ENCODE data around the gene NDUFS8. TPM values are rescaled to one million over a fixed set of nuclear protein-coding genes. Genes with fewer than 3 reads are reported as not detected.
A peak's percentile ranks its signal among the peaks of the same experiment; 100 is the strongest.

Gene NDUFS8
- total RNA-seq, 5 donors from 2014 or later (not counting 1 experiment from before 2014, with no cell fraction given): 76.9 to 102 (median 91.1) TPM

GRCh38 chr11:68036717-68037239 lies 6.3 kb downstream of the NDUFS8 start:
- WGBS (ENCODE audit: insufficient coverage): 33% methylated on average over 10 of the region's 14 CpGs
- Histone ChIP-seq H3K9me3 (no peaks in the 10 kb centered on the region), H3K4me3 (ENCODE audit: control insufficient read depth in 1 of 2, extremely low read depth in 1 of 2, low read length in 1 of 2) (no peak overlapping the region), H3K4me1 (ENCODE audit: control insufficient read depth in 1 of 2, extremely low read depth in 1 of 2, insufficient read depth in 2 of 2, low read length in 2 of 2) (peaks cover 4 to 77% of the 10 kb centered on the region in 2 experiments), H3K27ac (ENCODE audit: low read length) (peak overlapping the region; percentile 74), H3K36me3 (ENCODE audit: control insufficient read depth in 2 of 2, extremely low read depth in 1 of 2, insufficient read depth in 1 of 2, low read length in 1 of 2) (peaks cover 8 to 26% of the 10 kb centered on the region in 2 donors), H3K27me3 (replicated peaks in 1 of 2; ENCODE audit: control insufficient read depth in 2 of 2, extremely low read depth in 1 of 2, insufficient read depth in 2 of 2, low read length in 1 of 2) (no peaks in the 10 kb centered on the region)
- Mint-ChIP-seq H3K27ac (peak overlapping the region; percentile 74 to 93), H3K36me3 (peaks cover 3% of the 10 kb centered on the region), H3K4me3 (peak overlapping the region in 1 of 3 donors; percentile 55), H3K27me3 (no peaks in the 10 kb centered on the region), H3K9me3 (no peaks in the 10 kb centered on the region), H3K4me1 (peaks cover 23 to 41% (median 24%) of the 10 kb centered on the region in 3 donors)
- DNase-seq: peak in 9 of 35 experiments; percentile 7 to 59 (median 30)
- CTCF ChIA-PET: interaction anchor here in 1 of 2 donors (0.6 kb wide), 1 partner anchor 234 kb away, joined by 3 read pairs; no protein-coding TSS in a partner anchor
- no peak for ATAC-seq (replicated peaks in 1 of 4)
- POLR2A ChIA-PET: no interaction called here

DNA sequence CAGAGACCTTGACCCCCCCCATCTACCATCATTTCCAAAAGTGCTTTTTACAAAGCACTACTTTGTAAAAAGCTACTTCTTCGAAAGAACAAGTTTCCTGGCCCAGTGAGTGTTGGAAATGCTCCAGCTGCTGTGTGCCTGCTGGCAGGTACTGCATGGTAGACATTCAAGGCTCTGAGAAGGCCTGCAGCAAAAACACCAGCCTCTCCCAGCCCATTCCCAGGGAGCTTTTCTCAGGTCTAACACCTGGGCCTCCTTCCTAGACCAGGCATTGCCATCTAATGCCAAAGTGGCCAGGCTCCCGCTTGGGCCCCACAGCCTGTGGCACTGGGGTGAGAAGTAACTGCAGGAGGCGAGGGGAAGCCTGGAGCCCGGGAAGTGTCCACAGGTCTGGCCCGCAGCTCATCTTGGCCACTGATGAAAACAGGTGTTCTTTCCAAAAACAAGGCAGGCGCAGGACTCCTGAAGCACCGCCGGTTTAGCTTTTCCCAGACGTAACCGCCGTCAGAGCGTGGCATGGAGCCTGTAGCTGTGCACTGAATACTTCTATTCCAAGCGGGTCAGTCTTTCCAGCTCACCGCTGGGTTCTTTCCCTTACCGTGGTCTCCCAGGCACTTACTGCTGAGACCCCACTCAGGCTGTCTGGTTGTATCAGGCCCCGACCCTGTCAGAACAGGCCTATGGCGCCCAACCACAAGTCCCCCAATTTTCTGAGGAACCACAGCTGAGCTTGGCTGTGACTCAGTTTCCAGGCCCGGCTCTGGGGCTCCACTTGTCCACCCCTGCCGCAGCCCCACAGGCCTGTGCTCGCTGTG lies 7.1 kb downstream of the NDUFS8 start:
- Histone ChIP-seq H3K9me3 (no peaks in the 10 kb centered on the region), H3K27ac (ENCODE audit: low read length) (peak overlapping the region; percentile 74), H3K36me3 (ENCODE audit: control insufficient read depth in 2 of 2, extremely low read depth in 1 of 2, insufficient read depth in 1 of 2, low read length in 1 of 2) (peaks cover under 1 to 29% of the 10 kb centered on the region in 2 donors), H3K4me1 (ENCODE audit: control insufficient read depth in 1 of 2, extremely low read depth in 1 of 2, insufficient read depth in 2 of 2, low read length in 2 of 2) (peaks cover 4 to 77% of the 10 kb centered on the region in 2 experiments), H3K4me3 (ENCODE audit: control insufficient read depth in 1 of 2, extremely low read depth in 1 of 2, low read length in 1 of 2) (no peak overlapping the region), H3K27me3 (replicated peaks in 1 of 2; ENCODE audit: control insufficient read depth in 2 of 2, extremely low read depth in 1 of 2, insufficient read depth in 2 of 2, low read length in 1 of 2) (no peaks in the 10 kb centered on the region)
- no peaks in the 10 kb centered on the region for H3K27me3 Mint-ChIP-seq
- no peaks in the 10 kb centered on the region for H3K9me3 Mint-ChIP-seq
- H3K27ac Mint-ChIP-seq: peak overlapping the region; percentile 74 to 93
- ChIA-PET POLR2A (no interaction called here), CTCF (interaction anchor here in 1 of 2 donors (0.6 kb wide), 1 partner anchor 234 kb away, joined by 3 read pairs; no protein-coding TSS in a partner anchor)
- 87% methylated on average over 20 of the region's 20 CpGs for WGBS (ENCODE audit: insufficient coverage)
- peaks cover 21 to 42% (median 21%) of the 10 kb centered on the region in 3 donors for H3K4me1 Mint-ChIP-seq
- no peak for DNase-seq
- no peak for ATAC-seq (replicated peaks in 1 of 4)
- H3K4me3 Mint-ChIP-seq: peak overlapping the region; percentile 36 to 60 (median 55)
- peaks cover 3% of the 10 kb centered on the region for H3K36me3 Mint-ChIP-seq

DNA sequence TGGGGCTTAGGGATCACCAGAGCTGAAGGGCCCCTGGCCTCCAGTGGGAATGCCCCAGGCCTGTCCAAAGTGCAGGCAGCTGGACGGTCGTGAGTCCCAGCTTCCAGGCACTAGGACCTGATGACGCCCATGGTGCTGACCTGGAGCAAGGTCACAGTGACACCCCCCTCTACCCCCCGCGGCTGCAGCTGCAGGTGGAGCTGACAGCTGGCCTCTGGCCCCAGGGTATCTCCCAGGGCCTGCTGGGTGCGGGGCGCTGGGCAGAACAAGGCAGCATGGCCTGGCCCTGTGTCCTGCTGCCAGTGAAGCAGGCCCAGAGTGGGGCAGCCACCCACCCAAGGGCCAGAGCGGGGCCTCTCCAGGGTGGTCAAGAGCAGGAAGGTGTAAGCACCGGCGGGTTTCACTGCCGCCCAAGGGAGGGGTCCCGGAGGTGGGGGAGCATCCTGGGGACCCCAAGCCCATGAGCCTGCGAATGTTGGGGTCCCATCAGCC lies 7.8 kb downstream of the NDUFS8 start:
- ATAC-seq (replicated peaks in 1 of 4) (no peak), DNase-seq (no peak)
- CTCF ChIA-PET: no interaction called here
- Histone ChIP-seq H3K36me3 (ENCODE audit: control insufficient read depth in 2 of 2, extremely low read depth in 1 of 2, insufficient read depth in 1 of 2, low read length in 1 of 2) (peaks cover under 1 to 28% of the 10 kb centered on the region in 2 donors), H3K4me3 (ENCODE audit: control insufficient read depth in 1 of 2, extremely low read depth in 1 of 2, low read length in 1 of 2) (peak overlapping the region; percentile 80 to 93), H3K27ac (ENCODE audit: low read length) (peak overlapping the region; percentile 81), H3K27me3 (replicated peaks in 1 of 2; ENCODE audit: control insufficient read depth in 2 of 2, extremely low read depth in 1 of 2, insufficient read depth in 2 of 2, low read length in 1 of 2) (no peaks in the 10 kb centered on the region), H3K4me1 (ENCODE audit: control insufficient read depth in 1 of 2, extremely low read depth in 1 of 2, insufficient read depth in 2 of 2, low read length in 2 of 2) (peaks cover 4 to 75% of the 10 kb centered on the region in 2 experiments), H3K9me3 (no peaks in the 10 kb centered on the region)
- Mint-ChIP-seq H3K27me3 (no peaks in the 10 kb centered on the region), H3K4me3 (peak overlapping the region; percentile 31 to 93 (median 84)), H3K36me3 (peaks cover 3% of the 10 kb centered on the region), H3K4me1 (peaks cover 21 to 42% (median 21%) of the 10 kb centered on the region in 3 donors), H3K9me3 (no peaks in the 10 kb centered on the region), H3K27ac (peak overlapping the region; percentile 36 to 83)
- POLR2A ChIA-PET: no interaction called here
- WGBS (ENCODE audit: insufficient coverage): 85% methylated on average over 10 of the region's 13 CpGs

- Mint-ChIP-seq H3K4me3 (peak within 1 kb of the TSS; percentile 84 to 93 (median 89)), H3K27me3 (no peaks in the 10 kb centered on the region), H3K36me3 (peaks cover under 1% of the 10 kb centered on the region), H3K27ac (peak within 1 kb of the TSS; percentile 91 to 94), H3K9me3 (no peaks in the 10 kb centered on the region), H3K4me1 (peaks cover 21 to 40% (median 21%) of the 10 kb centered on the region in 3 donors)
- DNase-seq: peak in 25 of 35 experiments; percentile 13 to 69 (median 34)
- H3K36me3 ChIP-seq (ENCODE audit: control insufficient read depth in 2 of 2, extremely low read depth in 1 of 2, insufficient read depth in 1 of 2, low read length in 1 of 2): peaks cover 4 to 27% of the 10 kb centered on the region in 2 donors
- ChIA-PET POLR2A (no interaction called here), CTCF (no interaction called here)
- peak within 1 kb of the TSS; percentile 81 for H3K27ac ChIP-seq (ENCODE audit: low read length)
- peak within 1 kb of the TSS; percentile 80 to 93 for H3K4me3 ChIP-seq (ENCODE audit: control insufficient read depth in 1 of 2, extremely low read depth in 1 of 2, low read length in 1 of 2)
- peak; percentile 62 to 70 (median 64) for ATAC-seq (replicated peaks in 1 of 4)
- H3K4me1 ChIP-seq (ENCODE audit: control insufficient read depth in 1 of 2, extremely low read depth in 1 of 2, insufficient read depth in 2 of 2, low read length in 2 of 2): peaks cover 4 to 73% of the 10 kb centered on the region in 2 experiments
- no peaks in the 10 kb centered on the region for H3K27me3 ChIP-seq (replicated peaks in 1 of 2; ENCODE audit: control insufficient read depth in 2 of 2, extremely low read depth in 1 of 2, insufficient read depth in 2 of 2, low read length in 1 of 2)
- WGBS (ENCODE audit: insufficient coverage): 11% methylated on average over 41 of the region's 51 CpGs
- H3K9me3 ChIP-seq: no peaks in the 10 kb centered on the region
Measured at GRCh38 chr11:68038718-68039525, 8.4 kb downstream of the NDUFS8 start, which contains the start of gene TCIRG1. TCIRG1 (plus strand) TSS chr11:68039025; CDS start chr11:68041272, 2,247 bp downstream.

DNA sequence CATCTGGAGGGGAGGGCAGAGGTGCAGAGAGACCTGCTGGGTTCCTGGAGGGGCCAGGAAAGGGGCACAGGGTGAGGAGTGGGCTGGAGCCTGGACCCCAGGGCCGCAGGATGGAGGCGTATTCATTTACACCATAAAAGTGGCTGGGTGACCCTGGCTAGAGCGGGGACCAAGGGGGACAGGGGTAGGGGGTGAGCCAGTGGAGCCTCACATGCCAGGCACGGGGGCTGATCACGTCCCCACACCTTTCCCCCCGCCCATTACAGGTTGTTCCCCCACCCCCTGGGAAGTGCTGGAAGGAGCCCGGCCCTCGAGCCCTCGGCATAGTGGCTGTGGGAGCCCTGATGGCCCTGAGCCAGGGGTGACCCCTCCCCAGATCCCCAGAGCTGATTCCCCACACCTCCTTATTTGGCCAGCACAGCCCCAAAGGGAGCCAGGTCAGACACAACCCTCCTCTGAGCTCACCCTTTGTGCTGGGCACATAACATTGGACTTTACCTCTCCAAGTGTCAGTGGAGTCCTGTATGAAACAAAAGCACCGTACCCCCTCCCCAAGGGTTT lies 9.1 kb downstream of the NDUFS8 start:
- H3K27ac Mint-ChIP-seq: peak overlapping the region; percentile 91 to 94
- DNase-seq: peak in 1 of 35 experiments; percentile 26
- H3K27me3 ChIP-seq (replicated peaks in 1 of 2; ENCODE audit: control insufficient read depth in 2 of 2, extremely low read depth in 1 of 2, insufficient read depth in 2 of 2, low read length in 1 of 2): no peaks in the 10 kb centered on the region
- POLR2A ChIA-PET: no interaction called here
- H3K4me3 ChIP-seq (ENCODE audit: control insufficient read depth in 1 of 2, extremely low read depth in 1 of 2, low read length in 1 of 2): peak overlapping the region; percentile 80 to 93
- peaks cover 4 to 29% of the 10 kb centered on the region in 2 donors for H3K36me3 ChIP-seq (ENCODE audit: control insufficient read depth in 2 of 2, extremely low read depth in 1 of 2, insufficient read depth in 1 of 2, low read length in 1 of 2)
- H3K4me1 Mint-ChIP-seq: peaks cover 21 to 40% (median 21%) of the 10 kb centered on the region in 3 donors
- WGBS (ENCODE audit: insufficient coverage): 7% methylated on average over 3 of the region's 10 CpGs
- H3K27ac ChIP-seq (ENCODE audit: low read length): peak overlapping the region; percentile 81
- H3K4me3 Mint-ChIP-seq: peak overlapping the region; percentile 84 to 93 (median 89)
- no peaks in the 10 kb centered on the region for H3K9me3 ChIP-seq
- no peaks in the 10 kb centered on the region for H3K36me3 Mint-ChIP-seq
- H3K4me1 ChIP-seq (ENCODE audit: control insufficient read depth in 1 of 2, extremely low read depth in 1 of 2, insufficient read depth in 2 of 2, low read length in 2 of 2): peaks cover 4 to 73% of the 10 kb centered on the region in 2 experiments
- no peaks in the 10 kb centered on the region for H3K27me3 Mint-ChIP-seq
- no peaks in the 10 kb centered on the region for H3K9me3 Mint-ChIP-seq
- CTCF ChIA-PET: interaction anchor here in 1 of 2 donors (0.7 kb wide), 1 partner anchor 812 kb away, joined by 3 read pairs; no protein-coding TSS in a partner anchor
- peak in 3 of 4 experiments; percentile 2 to 11 (median 4) for ATAC-seq (replicated peaks in 1 of 4)
